ENCODE data around the gene KCNJ10.

The KCNJ10 gene

DNA sequence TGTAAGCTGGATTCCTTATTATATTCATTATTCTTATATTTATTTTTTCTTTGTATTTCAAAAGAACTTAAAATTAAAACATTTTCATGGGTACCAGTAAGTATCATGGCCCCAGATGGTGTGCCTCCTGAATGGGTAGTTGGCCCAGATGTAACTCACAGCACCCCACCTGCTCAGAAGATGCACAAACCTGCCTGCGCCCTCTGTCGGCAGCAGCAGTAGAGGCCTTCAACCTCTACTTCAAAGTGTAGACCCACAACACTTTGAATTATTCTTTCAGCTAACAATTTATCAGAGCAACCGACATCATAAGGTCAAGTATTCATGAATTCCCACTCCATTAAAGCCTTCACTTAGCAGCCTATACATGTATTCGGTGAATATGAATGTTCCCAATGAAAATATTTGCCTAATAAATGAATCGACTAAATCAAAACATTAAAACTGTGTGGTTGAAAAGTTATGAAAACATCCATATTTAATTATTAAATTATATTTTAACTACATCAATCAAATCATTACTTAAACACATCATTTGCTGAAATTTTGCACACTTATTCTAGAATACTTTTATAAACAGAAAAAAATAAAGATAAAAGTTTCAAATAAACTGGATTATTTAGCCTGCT lies 63.5 kb downstream of the KCNJ10 start:
- POLR2A ChIA-PET: interaction anchor here (0.8 to 1.6 kb wide), 2 partner anchors 81 to 113 kb away, joined by 3 to 4 read pairs; partner anchors contain the start of gene TAGLN2

GRCh38 chr1:160005070-160005469 lies 64.9 kb downstream of the KCNJ10 start:
- no peaks in the 10 kb centered on the region for H3K36me3 ChIP-seq (ENCODE audit: control insufficient read depth in 2 of 2, insufficient read depth in 1 of 2, low read length in 2 of 2)
- no peak overlapping the region for H3K4me3 ChIP-seq (ENCODE audit: low read depth, low read length)
- H3K9me3 ChIP-seq (ENCODE audit: control insufficient read depth, insufficient read depth, low read depth, low read length): no peaks in the 10 kb centered on the region
- H3K4me1 ChIP-seq (ENCODE audit: control insufficient read depth, insufficient read depth, low read length): no peaks in the 10 kb centered on the region
- ChIA-PET CTCF (interaction anchor here (0.8 to 10.2 kb wide), 21 partner anchors 10 to 405 kb away, joined by 3 to 353 read pairs (median 18); partner anchors contain the start of genes IGSF9, KCNJ9, SLAMF9 and TAGLN2), POLR2A (interaction anchor here (0.9 kb wide), 1 partner anchor 80 kb away, joined by 4 read pairs; the partner anchor contains the start of gene TAGLN2)
- no peak overlapping the region for H3K27ac ChIP-seq (ENCODE audit: extremely low read depth, low read depth, low read length)
- TF ChIP-seq, protein P1, sequence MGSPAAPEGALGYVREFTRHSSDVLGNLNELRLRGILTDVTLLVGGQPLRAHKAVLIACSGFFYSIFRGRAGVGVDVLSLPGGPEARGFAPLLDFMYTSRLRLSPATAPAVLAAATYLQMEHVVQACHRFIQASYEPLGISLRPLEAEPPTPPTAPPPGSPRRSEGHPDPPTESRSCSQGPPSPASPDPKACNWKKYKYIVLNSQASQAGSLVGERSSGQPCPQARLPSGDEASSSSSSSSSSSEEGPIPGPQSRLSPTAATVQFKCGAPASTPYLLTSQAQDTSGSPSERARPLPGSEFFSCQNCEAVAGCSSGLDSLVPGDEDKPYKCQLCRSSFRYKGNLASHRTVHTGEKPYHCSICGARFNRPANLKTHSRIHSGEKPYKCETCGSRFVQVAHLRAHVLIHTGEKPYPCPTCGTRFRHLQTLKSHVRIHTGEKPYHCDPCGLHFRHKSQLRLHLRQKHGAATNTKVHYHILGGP (tag by site-specific recombination; IDR thresholded peaks at IDR 0.05): no peak
- TF ChIP-seq ZNF26 (tag by site-specific recombination; IDR thresholded peaks at IDR 0.05) (no peak), ZBTB6 (tag by site-specific recombination; IDR thresholded peaks at IDR 0.05) (no peak), ZNF830 (tag by site-specific recombination; IDR thresholded peaks at IDR 0.05; ENCODE audit: low read depth) (no peak), SP2 (tag by site-specific recombination; IDR thresholded peaks at IDR 0.05) (no peak), ZBTB8A (tag by site-specific recombination; IDR thresholded peaks at IDR 0.05) (no peak), ZNF148 (tag by site-specific recombination; IDR thresholded peaks at IDR 0.05; ENCODE audit: borderline replicate concordance) (no peak)

More for the DNA sequence above, 63.5 kb downstream of the KCNJ10 start:
- no peaks in the 10 kb centered on the region for H3K36me3 ChIP-seq (ENCODE audit: control insufficient read depth in 2 of 2, insufficient read depth in 1 of 2, low read length in 2 of 2)
- no peak overlapping the region for H3K4me3 ChIP-seq (ENCODE audit: low read depth, low read length)
- H3K27ac ChIP-seq (ENCODE audit: extremely low read depth, low read depth, low read length): no peak overlapping the region
- TF ChIP-seq ZNF23 (tag by site-specific recombination; IDR thresholded peaks at IDR 0.05; ENCODE audit: borderline replicate concordance): no peak
- TF ChIP-seq ZNF843 (tag by site-specific recombination; IDR thresholded peaks at IDR 0.05): no peak
- TF ChIP-seq ZNF274 (IDR thresholded peaks at IDR 0.05; ENCODE audit: low read length): no peak
- TF ChIP-seq ZNF274 (tag by site-specific recombination; IDR thresholded peaks at IDR 0.05; ENCODE audit: borderline replicate concordance): no peak
- no peak for TF ChIP-seq MZF1 (tag by site-specific recombination; IDR thresholded peaks at IDR 0.05; ENCODE audit: borderline replicate concordance)
- no peak for TF ChIP-seq OVOL3 (tag by site-specific recombination; IDR thresholded peaks at IDR 0.05)
- TF ChIP-seq GLI2 (tag by site-specific recombination; IDR thresholded peaks at IDR 0.05; ENCODE audit: borderline replicate concordance, low read depth): no peak
- TF ChIP-seq, protein P2, sequence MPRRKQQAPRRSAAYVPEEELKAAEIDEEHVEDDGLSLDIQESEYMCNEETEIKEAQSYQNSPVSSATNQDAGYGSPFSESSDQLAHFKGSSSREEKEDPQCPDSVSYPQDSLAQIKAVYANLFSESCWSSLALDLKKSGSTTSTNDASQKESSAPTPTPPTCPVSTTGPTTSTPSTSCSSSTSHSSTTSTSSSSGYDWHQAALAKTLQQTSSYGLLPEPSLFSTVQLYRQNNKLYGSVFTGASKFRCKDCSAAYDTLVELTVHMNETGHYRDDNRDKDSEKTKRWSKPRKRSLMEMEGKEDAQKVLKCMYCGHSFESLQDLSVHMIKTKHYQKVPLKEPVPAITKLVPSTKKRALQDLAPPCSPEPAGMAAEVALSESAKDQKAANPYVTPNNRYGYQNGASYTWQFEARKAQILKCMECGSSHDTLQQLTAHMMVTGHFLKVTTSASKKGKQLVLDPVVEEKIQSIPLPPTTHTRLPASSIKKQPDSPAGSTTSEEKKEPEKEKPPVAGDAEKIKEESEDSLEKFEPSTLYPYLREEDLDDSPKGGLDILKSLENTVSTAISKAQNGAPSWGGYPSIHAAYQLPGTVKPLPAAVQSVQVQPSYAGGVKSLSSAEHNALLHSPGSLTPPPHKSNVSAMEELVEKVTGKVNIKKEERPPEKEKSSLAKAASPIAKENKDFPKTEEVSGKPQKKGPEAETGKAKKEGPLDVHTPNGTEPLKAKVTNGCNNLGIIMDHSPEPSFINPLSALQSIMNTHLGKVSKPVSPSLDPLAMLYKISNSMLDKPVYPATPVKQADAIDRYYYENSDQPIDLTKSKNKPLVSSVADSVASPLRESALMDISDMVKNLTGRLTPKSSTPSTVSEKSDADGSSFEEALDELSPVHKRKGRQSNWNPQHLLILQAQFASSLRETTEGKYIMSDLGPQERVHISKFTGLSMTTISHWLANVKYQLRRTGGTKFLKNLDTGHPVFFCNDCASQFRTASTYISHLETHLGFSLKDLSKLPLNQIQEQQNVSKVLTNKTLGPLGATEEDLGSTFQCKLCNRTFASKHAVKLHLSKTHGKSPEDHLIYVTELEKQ (tag by site-specific recombination; IDR thresholded peaks at IDR 0.05; ENCODE audit: borderline replicate concordance): no peak
- TF ChIP-seq ZNF24 (tag by site-specific recombination; IDR thresholded peaks at IDR 0.05): no peak
- TF ChIP-seq ZNF660 (tag by site-specific recombination; IDR thresholded peaks at IDR 0.05): peak; percentile 49; the same call in 1 of the 2 replicates
- TF ChIP-seq CTCF (tag by site-specific recombination; IDR thresholded peaks at IDR 0.05): peak; percentile 73
- peak; percentile 22; the same call in 1 of the 2 replicates for TF ChIP-seq TCF7L2 (IDR thresholded peaks at IDR 0.05; ENCODE audit: borderline replicate concordance, low read depth, low read length)
- TF ChIP-seq ZNF169 (tag by site-specific recombination; IDR thresholded peaks at IDR 0.05): no peak
- TF ChIP-seq ZNF2 (tag by site-specific recombination; IDR thresholded peaks at IDR 0.05): 0 out of 2 replicates have a peak, but pooled peaks have one; percentile 29
- peak; percentile 38; the same call in 1 of the 2 replicates for TF ChIP-seq ZNF654 (tag by site-specific recombination; IDR thresholded peaks at IDR 0.05; ENCODE audit: low read depth)
- no peaks in the 10 kb centered on the region for H3K4me1 ChIP-seq (ENCODE audit: control insufficient read depth, insufficient read depth, low read length)
- CTCF ChIA-PET: interaction anchor here (0.6 to 10.2 kb wide), 55 partner anchors 8 to 847 kb away, joined by 3 to 353 read pairs (median 6); partner anchors contain the start of genes IGSF9, KCNJ9, SLAMF9 and TAGLN2
- H3K9me3 ChIP-seq (ENCODE audit: control insufficient read depth, insufficient read depth, low read depth, low read length): no peaks in the 10 kb centered on the region
